HG03342 (cell line): ENCODE data around the gene HRH2.
"Not testable (repeated sequence)": the region's sequence is repeated elsewhere in the genome, so short reads cannot be mapped to it uniquely, and the experiment has no call there.

Experiments used
- ATAC-seq: cut with Tn5 transposase; IDR thresholded peaks from one replicate; pipeline ENCODE4 v1.9.1; 2021; ENCODE audit warnings: mild to moderate bottlenecking, moderate library complexity; ENCODE audit not compliant: unreplicated experiment

HRH2 gene

GRCh38 chr5:175642998-175643397 lies 14.9 kb upstream of the HRH2 start:
- no peak for ATAC-seq

DNA sequence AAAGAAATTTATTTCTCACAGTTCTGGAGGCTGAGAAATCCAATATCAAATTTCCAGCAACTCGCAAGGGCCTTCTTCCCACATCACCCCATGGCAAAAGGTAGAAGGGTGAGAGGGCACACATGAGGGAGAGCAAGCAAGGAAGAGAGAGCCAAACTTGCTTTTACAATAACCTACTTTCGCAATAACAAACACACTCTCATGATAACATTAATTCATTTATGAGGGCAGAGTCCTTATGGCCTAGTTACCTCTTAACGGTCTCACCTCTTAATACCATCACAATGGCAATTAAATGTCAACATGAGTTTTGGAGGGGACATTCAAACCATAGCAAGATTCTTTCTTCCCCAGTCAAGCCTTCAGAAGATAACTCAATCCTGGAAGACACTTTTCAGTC lies 11.6 kb upstream of the HRH2 start:
- no peak for ATAC-seq

GRCh38 chr5:175649967-175650366 lies 7.9 kb upstream of the HRH2 start:
- ATAC-seq: no peak

GRCh38 chr5:175650430-175651205 lies 7.3 kb upstream of the HRH2 start:
- not testable (repeated sequence) for ATAC-seq

DNA sequence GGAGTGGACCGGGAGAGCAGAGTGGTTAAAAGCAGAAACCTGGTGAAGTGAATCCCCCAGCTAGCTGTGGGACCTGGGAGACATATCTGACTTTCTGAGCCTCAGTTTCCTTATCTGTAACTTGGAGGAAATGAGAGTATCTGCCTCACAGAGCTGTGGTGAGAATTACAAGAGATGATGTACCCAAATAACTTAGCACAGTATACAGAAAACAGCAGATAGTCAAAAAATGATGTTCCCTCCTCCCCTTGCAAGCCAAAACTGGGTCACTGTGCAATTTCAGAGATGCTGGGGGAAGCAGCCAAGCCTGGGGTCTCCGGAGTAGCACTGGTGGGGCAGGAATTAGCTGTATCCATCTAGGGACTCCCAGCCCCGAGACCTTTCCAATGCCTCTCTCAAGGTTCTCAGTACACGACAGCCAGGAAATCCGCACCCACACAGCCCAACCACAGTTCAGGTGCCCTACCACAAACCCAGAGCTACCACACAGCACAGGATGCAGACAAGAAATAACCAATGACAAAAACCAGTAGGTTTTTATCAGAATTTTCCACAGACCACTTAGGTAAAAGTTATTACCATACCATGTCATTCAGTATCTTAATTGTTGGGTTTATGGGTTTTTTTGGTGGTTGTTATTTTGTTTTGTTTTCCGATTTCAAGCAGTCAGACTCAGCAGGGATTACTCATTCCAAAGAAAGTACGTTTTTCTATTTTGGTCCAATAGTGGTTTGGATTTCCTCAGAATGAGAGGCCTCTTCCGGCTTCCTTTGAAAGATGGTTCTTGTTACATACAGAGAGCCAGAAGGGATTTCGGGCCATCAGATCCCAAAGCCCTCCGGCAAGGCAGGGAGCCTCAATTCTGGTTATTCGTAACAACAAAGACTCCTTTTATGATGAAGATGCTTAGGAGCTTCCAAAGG lies 4.9 kb upstream of the HRH2 start:
- ATAC-seq: no peak

DNA sequence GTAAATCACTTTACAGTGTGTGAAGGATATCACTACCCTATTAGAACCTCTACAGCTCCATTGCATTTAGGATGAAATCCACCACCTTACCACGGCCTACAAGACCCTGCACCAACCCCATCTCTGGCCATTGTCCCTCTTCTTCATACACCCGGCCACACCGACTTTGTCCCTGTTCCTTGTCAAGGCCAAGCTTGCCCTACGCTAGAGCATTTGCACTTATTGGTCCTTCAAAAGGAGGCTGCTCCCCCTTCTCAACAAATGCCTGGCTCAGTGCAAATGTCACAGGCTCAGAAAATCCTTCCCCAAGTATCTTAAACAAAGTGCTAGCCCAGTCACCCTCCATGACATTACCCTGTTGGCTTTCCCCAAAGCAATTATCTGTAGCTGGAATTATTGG lies 4.1 kb upstream of the HRH2 start:
- no peak for ATAC-seq

- ATAC-seq: no peak
These were observed 3.5 kb upstream of the HRH2 start for GRCh38 chr5:175654339-175654738.

DNA sequence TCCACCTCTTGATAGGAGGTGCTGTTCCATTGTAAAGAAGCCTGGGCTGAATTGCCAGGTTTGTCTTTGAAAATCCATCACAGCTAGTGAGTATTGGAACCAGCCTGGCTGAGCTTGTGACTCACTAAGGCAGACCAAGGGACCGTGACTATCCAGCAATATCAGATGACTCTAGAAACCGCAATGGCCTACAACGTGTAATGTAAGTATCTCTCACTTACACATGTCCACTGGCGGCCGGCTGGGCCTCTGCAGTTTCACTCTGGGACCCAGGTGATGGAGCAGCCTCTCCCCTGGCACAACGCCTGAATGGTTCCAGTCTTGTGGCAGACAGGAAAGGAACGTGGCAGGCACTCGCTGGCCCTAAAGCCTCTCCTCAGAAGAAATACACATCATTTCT lies 3.1 kb upstream of the HRH2 start:
- no peak for ATAC-seq

DNA sequence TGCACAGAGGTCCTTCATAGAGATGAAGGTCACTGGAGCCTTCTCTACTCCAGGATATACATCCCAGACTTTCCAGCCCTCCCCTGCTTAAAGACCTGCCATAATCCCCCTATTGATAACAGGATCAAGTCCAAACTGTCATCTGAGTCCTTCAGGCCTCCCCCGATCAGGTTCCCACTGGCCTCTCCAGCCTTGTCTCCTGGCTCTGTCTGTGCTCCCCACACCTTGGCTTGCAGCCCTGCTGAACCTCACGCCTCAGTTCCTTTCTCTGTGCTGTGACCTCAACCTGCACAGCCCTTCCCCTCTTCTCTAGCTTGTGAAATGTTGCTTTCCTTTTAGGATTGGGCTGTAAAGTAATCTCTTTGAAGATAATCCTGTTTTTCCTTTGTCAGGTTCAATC lies 2.5 kb upstream of the HRH2 start:
- no peak for ATAC-seq

DNA sequence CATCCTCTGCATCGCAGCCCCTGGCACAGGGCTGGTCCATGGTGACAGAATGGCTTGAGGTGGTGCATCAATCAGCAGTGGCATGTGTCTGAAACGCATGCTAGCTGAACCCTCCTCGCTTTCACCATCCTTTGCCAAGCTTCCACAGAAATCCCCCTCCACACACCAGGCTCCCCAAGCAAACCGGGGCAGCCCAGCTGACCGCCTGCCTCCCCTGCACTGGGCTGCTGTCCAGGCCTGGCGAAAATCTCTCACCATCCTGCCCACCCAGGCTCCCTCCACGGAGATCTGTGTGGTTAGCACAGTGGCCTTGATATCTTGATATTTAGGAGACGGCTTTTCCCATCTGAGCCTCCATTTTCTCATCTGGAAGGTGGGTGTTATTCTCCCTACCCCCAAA lies 905 bp upstream of the HRH2 start:
- ATAC-seq: no peak

- ATAC-seq: no peak
These were observed 651 bp downstream of the HRH2 start for GRCh38 chr5:175658299-175659145.

GRCh38 chr5:175659546-175660253 lies 1.8 kb downstream of the HRH2 start:
- no peak for ATAC-seq

DNA sequence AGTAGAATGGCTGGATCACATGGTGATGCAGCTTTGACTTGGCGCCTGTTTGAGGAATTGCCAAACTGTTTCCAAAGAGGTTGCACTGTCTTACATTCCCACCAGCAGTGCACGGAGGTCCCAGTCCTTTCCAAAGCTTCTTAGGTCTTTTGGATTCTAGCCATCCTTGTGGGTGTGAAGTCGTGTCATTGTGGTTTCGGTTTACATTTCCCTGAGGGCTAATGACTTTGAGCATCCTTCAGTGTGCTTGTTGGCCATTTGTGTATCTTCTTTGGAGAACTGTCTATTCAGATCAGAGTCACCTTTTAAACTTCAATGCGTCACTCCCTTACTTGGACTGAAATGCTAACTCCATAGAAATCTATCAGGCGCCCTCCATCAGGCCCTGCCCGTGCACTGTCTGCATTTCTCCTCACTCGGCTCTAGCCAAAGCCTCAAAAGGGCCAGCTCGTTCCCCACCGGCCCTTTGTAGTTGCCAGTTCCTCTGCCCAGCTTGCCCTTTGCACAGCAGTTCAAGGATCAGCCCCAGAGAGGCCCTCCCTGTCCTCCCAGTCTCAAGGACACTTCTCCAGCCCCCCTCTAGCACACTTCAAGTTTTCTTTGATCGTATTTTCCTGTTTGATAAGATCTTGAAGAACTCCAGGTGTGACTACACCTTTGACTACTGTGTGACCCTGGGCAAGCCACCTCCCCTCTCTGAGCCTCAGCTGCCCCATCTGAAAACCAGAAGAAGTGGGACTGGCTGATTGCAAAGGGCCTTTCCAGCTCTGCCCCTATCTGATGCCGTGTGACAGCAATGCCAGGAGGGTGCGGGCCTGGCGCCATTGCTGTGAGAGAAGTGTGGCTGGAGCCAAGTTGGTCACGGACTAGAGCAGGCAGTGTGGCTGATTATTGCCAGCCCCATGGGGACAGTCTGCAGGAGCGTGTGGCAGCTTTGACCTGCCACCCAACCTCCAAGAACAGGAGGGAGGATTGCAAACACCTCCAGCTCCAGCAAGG lies 5.6 kb downstream of the HRH2 start:
- no peak for ATAC-seq

GRCh38 chr5:175664723-175665122 lies 6.9 kb downstream of the HRH2 start:
- no peak for ATAC-seq

- ATAC-seq: no peak
These were observed 8.3 kb downstream of the HRH2 start for GRCh38 chr5:175666216-175666615.

DNA sequence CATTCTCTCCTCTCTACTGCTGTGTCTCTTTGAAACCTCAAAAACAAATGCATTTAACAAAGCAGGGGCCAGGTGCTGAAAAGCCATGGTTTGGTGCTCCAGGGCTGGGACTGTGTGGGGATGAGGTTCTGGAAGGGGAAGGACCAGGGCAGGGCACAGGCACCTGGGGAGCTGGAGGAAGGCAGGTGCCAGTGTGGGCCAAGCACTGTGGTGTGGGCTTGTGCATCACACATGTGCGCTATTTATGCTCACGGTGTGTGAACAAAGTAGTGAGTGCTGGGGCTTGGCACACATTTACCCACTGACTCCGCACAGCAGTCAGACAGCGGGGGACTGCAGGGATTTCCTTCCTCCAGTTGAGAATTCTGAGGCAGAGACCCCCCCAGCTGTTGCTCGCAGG lies 10.1 kb downstream of the HRH2 start:
- no peak for ATAC-seq

DNA sequence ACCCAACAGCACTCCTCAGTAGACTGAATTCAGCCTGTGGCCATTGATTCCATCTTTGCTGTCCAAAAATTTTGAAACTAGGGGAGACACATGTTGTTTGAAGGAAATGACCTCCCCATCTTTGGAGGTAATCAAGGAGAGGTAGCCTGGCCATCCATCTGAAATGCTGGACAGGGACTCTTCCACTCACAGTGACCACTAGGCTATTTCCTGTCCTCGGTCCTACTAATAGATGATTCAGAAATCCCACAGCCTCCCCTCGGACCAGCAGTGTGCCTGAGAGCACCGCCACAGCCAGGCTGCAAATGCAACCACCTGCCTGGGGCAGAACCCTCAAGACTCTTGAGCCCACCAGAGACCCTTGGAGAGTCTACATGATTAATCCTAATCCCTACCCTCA lies 12.5 kb downstream of the HRH2 start:
- no peak for ATAC-seq

DNA sequence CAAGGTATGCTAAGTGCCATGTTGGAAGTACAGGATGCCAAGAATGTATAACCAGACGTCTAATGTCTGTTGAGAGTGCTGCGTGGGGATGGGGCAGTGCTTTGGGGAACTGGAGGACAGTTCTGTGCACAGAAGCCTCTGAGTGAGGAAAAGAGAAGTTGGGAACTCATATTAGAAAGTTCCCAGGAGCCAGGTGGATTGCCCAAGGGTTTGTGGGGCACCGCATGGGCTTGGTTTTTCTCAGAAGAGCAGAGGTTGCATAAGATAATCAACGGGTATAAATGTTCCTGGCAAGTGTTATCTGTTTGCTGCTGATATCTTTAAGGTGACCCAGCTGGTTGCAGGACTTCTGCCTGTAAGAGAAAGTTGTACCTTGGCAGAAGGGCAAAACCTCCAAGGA lies 13.1 kb downstream of the HRH2 start:
- no peak for ATAC-seq

- ATAC-seq: no peak
These were observed 15.2 kb downstream of the HRH2 start for GRCh38 chr5:175672976-175673648.
